Hematopoietic multipotent progenitor cell (in vitro differentiated cells): ENCODE results near the gene TRAF5. TPM values are rescaled to one million over a fixed set of nuclear protein-coding genes. Genes with fewer than 3 reads are reported as not detected.

Source experiments
- DNase-seq, 3 donors: peaks; one replicate each; pipeline ENCODE4 v3.0.0-alpha.2; 2011 to 2015; ENCODE audit warnings: low read depth in 2 of 3, low spot score in 2 of 3
- total RNA-seq: library from RNA; depleted of rRNA; stranded (reverse); fragments of >200 nt; gene quantifications from one replicate; pipeline ENCODE4 v1.2.3, GENCODE V29; 2012

Gene TRAF5
- total RNA-seq, 1 donor = 36.9 TPM

DNA sequence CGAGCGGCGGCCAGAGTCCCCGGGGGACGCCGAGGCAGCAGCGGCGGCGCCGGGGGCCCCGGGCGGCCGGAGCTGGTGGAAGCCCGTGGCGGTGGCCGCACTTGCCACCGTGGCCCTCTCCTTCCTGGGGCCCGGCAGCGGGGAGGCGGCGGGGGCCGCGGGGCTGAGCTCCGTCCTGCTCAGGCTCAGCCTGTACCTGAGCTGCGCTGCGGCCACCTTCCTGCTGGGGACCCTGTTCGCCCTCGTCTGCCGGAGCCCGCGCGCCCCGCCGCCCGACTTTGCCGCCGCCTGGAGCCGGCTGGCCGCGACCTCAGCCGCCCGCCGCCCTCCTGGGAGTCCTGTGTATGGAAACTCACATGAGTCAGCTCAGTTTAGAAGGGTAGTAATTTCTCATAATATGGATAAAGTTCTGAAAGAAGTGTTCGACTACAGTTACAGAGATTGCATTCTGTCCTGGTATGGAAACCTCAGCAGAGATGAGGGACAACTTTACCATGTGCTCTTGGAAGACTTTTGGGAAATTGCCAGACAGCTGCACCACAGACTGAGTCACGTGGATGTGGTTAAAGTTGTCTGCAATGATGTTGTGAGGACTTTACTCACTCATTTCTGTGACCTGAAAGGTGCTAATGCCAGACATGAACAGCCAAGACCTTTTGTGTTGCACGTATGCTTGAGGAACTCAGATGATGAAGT is 90.1 kb downstream of the TRAF5 start:
- DNase-seq = peak in 2 of 3 donors; percentile 43 to 51

DNA sequence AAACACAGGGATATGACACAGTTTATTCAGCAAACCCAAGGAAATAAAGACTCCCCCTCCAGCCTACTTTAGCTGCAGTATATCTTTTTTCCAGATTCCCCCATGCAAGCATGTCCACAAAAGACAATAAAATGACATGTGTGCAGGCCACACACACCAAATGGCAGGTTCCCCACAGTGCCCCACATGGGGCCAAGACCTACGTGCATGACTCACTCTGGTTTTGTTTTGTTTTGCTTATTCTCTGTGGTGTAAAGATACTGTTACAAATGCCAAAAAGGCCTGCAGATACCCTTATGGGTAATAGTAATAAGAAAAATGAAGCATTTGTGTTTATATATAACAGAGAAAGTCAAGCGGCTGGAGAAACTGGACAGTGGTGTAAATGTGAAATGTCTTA is 93.8 kb downstream of the TRAF5 start:
- DNase-seq = peak in 1 of 3 donors; percentile 13

DNA sequence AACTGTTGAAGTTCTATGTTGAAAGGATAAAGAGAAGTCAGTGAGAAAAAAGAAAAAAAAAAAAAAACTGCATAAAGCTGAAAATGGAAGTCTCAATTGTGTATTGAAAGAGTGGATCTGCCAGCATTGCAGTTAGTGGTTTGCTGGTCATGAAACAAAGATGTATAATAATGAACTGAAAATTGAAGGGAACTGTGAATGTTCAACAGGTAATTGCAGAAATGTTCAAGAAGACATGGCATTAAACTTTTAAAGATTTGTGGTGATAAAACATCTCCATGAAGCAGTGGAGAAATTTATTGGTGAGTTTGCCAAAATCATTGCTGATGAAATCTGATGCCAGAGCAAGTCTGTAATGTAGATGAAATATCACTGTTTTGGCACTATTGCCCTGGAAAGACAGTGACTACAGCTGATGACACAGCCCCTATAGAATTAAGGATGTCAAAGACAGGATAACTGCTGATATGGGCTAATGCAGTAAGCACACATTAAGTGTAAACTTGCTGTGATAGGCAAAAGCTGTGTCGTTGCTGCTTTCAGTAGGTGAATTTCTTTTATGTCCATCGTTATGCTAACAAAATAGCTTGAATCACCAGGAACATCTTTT is 94.3 kb downstream of the TRAF5 start:
- DNase-seq = no peak

DNA sequence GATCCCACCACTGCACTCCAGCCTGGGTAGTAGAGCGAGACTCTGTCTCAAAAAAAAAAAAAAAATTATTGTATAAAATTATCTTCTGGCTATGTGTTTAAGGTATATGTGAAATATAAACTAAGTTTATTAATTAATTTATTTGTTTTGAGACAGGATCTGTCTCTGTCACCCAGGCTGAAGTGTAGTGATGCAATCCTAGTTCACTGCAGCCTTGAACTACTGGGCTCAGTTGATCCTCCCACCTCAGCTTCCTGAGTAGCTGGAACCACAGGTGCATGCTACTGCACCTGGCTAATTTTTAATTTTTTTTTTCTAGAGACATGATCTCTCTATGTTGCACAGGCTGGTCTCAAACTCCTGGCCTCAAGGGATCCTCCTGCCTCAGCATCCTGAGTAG is 97.4 kb downstream of the TRAF5 start:
- DNase-seq = no peak

Other genes starting within 250 kb of the TRAF5 start
- under 0.01 TPM for gene KCNH1, start 192.7 kb upstream of the TRAF5 start, total RNA-seq
- gene RCOR3, start 67.5 kb upstream of the TRAF5 start, total RNA-seq = 25.3 TPM
- not detected for gene RD3, start 165.3 kb downstream of the TRAF5 start, total RNA-seq